ENCODE results near the gene HMGB4. TPM values are rescaled to one million over a fixed set of nuclear protein-coding genes. Genes with fewer than 3 reads are reported as not detected.

The HMGB4 gene
- total RNA-seq, 1 experiment from 2014 or later = not detected

DNA sequence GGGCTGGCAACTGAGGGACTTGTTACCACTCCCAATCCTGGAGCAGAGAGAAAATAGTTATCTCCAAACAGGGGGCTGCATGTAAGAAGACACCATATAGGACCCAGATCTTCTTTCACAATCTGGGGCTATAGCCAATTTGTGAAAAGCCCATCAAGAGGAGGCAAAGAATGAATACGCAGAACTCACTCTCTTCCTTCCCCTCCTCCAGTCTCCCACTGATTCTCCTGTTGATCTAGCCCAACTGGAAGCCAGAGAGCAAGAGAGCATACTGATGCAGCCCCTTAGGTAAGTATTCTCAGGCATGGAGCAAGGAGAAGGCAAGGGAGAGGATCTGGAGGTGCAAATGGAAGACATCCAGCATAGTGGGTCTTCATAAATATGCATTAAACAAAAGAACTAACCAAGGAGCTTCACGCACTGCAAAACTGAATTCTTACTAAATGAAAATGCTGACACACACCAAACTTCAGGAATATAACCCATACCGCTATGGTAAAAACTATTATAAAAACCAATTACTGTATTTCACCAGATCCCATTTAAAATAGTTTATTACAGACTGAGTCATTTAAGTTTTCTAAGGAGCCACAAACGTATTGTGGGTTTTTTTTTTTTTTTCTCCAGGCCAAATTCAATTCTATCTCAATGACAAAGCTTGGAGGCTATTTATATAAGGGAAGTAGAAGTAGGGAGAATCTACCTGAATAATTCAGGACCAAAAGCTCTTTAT is 15.5 kb upstream of the HMGB4 start:
- no peak for DNase-seq (ENCODE audit: low read depth)

GRCh38 chr1:33849211-33849610 is 14.7 kb upstream of the HMGB4 start:
- no peak for DNase-seq (ENCODE audit: low read depth)

DNA sequence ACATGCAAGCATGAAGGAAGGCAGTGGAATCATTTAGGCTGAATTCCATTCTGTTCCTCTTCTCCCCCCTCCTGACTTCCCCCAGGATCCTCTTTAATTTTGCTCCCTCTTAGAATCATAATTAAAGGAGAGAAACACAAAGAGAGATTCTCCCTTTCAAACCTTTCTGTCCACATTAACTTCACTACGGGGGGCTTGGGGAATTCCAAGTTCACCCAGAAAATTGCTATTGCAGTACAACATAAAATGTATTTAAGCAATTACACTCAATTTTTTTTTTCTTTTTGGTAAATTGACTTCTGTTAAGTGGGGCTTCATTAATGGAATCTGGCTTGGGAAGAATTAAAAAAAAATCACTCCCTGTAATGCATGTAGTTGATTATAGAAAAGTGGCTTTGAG is 13.4 kb upstream of the HMGB4 start:
- DNase-seq (ENCODE audit: low read depth) = no peak

GRCh38 chr1:33852711-33853110 is 11.2 kb upstream of the HMGB4 start:
- no peak for DNase-seq (ENCODE audit: low read depth)

DNA sequence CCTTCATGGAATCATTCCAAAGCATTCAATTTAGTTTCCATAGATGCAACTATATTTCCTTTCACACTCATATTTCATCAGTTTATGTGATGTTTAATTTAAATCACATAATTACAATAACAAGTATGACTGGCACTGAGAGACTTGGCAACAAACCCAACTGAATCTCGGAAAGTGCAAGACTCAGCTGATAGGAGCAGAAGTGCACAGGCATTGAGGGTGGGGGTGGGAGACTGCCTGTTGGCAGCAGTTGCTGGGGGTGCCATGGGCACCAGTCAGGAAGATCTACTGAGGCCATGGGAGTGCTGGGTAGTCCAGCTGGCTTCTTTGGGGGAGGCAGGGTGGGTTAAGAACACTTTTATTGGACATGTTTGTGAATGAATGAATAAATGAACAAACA is 10.4 kb upstream of the HMGB4 start:
- no peak for DNase-seq (ENCODE audit: low read depth)

- no peak for DNase-seq (ENCODE audit: low read depth)
Observed at GRCh38 chr1:33854091-33854490, 9.8 kb upstream of the HMGB4 start.

DNA sequence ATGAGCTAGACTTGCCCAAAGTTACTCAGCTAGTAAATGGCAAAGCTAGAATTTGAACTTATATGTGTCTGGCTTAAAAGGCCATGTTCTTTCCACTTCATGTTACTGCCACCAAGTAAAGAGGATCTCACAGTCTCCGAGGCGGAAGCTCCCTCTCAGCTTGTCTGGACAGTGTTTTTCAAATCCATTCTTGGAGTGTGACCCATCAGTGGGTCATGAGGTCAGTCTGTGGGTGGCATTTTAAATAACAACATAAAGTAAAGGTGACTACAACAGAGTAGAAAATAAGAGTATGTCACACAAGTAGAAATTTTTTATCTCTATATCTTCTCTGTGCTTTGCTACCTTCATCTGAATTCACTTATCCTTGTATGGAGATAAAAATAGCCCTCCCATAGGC is 3.2 kb upstream of the HMGB4 start:
- no peak for DNase-seq (ENCODE audit: low read depth)

GRCh38 chr1:33864460-33865389 is 846 bp downstream of the HMGB4 start:
- DNase-seq (ENCODE audit: low read depth) = peak; percentile 28

DNA sequence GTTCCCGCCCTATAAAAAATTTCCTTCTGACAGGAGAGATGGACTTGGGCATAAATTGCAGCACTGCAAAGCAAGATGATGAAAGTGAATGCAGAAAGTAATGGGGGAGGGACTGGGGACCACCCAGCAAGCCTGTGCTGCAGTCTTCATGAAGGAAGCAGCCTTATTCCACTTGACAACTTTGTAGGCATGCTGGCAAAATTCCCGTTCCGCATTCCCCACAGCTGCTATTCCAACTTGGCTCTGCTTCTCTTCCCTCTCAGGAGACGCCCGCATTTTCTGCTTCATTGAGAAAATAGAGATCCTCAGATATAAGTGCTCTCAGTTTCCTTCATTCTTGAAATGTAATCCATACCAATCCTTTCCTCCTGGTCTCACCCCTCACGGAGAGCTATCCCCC is 2.4 kb downstream of the HMGB4 start:
- peak; percentile 61 for DNase-seq (ENCODE audit: low read depth)

DNA sequence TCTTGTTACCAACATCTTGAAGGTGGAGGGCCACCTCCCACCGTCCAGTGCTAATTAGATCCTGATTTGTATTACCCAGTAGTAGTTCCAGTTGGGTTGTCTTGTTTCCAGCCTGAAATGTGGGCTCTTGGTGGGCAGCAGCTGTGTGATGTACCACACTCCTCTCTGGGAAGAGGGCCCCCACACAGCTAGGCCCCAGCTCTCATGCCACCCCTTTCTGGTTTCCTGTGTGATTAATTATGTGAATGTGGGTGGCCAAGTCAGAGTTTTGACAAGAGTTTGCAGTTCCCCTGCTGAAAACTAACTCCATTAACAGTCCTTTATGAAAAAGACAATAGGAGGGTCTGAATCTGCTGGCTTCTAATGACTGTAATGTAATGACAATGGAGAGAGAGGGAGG is 3.8 kb downstream of the HMGB4 start:
- no peak for DNase-seq (ENCODE audit: low read depth)

DNA sequence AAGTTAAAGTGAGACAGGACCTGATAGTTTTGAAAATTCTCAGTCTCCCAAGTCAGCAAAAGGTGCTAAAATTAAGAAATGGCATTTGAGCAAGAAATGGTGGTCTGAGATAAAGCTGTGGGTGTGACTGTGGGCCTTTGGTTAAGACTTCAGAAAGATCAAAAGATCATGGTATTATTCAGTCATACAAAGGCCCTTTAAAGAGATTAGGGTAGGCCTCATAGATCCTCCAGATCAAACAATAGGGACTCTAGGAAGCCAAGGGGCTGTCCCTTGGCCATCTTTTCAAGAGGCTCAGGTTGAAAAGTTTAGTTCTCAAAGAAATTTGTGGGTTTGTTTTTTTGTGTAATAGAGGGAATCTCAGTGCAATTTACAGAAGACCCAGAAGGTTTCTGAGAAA is 8.4 kb downstream of the HMGB4 start:
- no peak for DNase-seq (ENCODE audit: low read depth)

GRCh38 chr1:33872683-33873082 is 8.8 kb downstream of the HMGB4 start:
- DNase-seq (ENCODE audit: low read depth) = peak; percentile 53

- DNase-seq (ENCODE audit: low read depth) = peak; percentile 20
Observed at GRCh38 chr1:33874636-33875035, 10.8 kb downstream of the HMGB4 start.

- DNase-seq (ENCODE audit: low read depth) = no peak
Observed at GRCh38 chr1:33875862-33876261, 12.0 kb downstream of the HMGB4 start.

DNA sequence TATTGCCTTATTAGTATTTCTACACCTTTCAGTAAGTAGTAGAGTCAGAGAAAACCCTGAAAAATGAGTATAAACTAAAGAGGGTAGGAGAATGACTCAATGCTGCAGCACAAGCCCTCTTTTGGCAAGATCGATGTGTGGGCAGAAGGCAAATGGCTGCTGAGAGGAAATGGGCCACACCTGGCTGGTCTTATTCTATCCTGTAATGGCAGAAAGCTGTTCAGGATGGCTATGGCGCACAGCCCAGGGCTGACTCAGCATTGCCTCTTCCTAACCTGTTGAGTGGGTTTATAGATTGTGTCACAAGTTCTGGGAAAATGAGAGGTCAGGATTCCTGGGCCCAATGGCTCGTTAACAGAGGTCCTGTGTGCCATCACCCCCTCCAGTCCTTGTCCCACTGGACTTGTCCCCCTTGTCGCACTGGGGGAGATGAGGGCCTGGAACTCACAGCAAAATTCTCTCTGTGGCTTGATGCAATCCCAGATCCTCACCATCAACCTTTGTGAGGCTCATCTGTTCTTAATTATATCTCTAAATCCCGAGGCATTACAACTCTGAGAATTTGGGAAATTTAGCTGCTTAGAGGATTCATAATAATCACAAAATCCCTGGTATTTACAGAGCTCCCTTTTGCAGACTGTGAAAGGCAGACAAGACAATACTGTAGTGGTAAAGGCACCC is 13.2 kb downstream of the HMGB4 start:
- peak; percentile 87 for DNase-seq (ENCODE audit: low read depth)

DNA sequence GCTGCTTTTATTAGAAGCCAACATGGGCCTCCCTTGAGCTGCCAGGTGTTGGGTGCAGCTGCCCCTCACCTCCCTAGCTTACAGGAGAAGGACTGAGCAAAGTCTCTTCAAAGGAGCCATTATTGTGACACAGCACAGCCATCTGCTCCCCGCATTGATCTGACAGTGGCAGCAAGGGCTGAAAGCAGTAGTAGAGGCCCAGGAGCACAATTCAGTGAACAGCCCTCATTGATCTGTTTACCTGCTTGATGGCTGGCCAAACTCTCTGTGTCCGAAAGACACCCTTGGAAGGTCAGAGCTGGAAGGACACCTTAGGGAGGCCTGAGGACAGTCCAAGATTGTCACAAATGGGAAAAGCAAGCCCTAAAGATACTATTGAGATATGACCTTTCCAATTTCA is 14.5 kb downstream of the HMGB4 start:
- no peak for DNase-seq (ENCODE audit: low read depth)

GRCh38 chr1:33880305-33880704 is 16.4 kb downstream of the HMGB4 start:
- DNase-seq (ENCODE audit: low read depth) = no peak

DNA sequence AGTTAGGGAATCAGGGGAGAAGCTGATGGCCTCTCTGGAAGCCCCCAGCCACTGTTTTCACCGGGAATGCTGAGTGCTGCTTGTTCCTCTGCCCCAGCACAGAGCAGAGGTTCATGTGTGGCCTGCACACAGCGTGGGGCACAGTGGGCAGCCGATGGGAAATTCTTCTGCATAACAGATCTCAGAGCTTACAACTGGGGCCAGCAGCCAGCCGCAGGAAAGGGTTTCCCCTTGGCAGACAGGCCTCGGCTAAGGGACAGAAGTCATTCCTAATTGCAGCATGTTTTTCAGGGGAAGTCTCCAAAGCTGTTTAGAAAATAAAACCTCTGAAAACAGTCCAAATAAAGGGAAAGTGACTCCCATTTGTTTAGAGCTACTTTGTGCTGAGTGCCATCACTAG is 22.6 kb downstream of the HMGB4 start:
- no peak for DNase-seq (ENCODE audit: low read depth)

DNA sequence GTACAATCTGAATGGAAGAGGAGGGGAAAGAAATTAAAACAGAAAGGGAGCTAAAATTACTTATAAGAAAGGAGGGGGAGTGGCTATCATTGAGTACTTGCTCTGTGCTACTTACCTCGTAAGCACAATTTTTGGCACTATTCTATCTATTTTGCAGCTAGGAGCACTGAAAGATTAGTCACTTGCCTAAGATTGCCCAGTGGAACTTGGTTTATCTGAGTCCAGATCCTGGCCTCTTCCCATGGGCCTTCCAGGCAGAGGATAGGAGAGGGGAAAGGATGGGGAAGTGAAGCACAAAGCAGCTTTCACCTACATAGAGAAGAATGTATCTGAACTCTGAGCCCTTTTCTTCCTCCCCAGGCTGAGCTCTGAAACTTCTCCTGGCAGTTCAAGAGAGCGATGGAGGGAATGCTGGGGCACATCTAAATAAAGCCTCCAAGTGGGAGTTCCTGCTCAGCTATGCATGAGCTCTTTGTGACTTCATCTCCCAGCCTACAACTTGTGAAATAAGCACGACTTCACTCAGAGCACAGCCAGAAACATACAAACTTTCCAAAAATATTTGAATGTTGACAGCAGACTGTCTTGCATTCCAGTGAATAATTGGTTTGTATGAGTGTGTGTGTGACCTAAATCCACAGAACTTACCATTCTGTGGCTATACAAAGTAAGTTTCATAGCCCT is 29.4 kb downstream of the HMGB4 start:
- no peak for DNase-seq (ENCODE audit: low read depth)

- DNase-seq (ENCODE audit: low read depth) = no peak
Observed at GRCh38 chr1:33895396-33895795, 31.5 kb downstream of the HMGB4 start.

DNA sequence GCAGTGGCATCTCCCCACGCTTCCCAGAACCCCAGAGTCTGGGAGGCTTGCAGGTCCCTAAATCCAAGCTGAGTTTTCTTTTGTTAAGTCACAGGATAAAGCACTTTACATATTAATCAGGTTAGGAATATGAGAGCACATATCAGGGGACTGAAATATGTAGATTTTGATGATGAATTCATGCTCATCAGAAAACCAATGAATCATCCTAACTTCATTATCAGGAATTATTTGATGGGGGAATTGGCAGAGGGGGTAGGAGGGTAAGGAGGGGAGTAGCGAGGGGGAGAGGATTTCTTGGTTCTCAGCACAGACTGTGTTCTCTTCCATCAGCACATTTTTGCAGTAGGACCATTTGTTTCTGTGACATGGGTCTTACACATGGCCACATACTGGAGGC is 32.1 kb downstream of the HMGB4 start:
- DNase-seq (ENCODE audit: low read depth) = no peak

Data from RPMI7951 (cell line).